Activated CD4-positive, CD25-positive, alpha-beta regulatory T cell treated with anti-CD3 and anti-CD28 coated beads, Interleukin-2, amount 50 U/mL, for 16 hours (primary cell): ENCODE measurements around the gene MT1F.
"Not testable (repeated sequence)": the region's sequence is repeated elsewhere in the genome, so short reads cannot be mapped to it uniquely, and the experiment has no call there.

Experiments used
- DNase-seq: peaks from one replicate; pipeline ENCODE4 v3.0.0-alpha.2; 2020; ENCODE audit warnings: low read depth, low spot score

The MT1F gene

GRCh38 chr16:56672761-56673536, 15.2 kb downstream of the MT1F start:
- no peak for DNase-seq

DNA sequence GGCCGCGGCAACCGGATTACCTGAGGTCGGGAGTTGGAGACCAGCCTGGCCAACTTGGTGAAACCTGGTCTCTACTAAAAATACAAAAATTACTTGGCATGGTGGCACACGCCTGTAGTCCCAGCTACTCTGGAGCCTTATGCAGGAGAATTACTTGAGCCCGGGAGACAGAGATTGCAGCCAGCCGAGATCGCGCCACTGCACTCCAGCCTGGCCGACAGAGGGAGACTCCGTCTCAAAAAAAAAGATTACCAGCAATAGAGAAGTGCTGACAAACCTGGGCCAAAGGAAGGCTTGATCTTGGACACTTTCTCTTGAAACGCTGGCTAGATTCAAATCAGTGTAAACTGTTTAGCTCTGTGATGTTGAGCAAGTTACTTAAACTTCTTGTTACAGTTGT, 16.2 kb downstream of the MT1F start:
- no peak for DNase-seq

DNA sequence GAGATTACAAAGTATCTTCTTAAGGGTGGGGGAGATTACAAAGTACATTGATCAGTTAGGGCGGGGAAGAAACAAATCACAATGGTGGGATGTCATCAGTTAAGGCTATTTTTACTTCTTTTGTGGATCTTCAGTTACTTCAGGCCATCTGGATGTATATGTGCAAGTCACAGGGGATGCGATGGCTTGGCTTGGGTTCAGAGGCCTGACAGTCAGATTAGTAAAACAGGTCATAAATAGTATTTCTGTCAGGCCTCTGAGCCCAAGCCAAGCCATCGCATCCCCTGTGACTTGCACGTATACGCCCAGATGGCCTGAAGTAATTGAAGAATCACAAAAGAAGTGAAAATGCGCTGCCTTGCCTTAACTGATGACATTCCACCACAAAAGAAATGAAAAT, 16.8 kb downstream of the MT1F start:
- not testable (repeated sequence) for DNase-seq

DNA sequence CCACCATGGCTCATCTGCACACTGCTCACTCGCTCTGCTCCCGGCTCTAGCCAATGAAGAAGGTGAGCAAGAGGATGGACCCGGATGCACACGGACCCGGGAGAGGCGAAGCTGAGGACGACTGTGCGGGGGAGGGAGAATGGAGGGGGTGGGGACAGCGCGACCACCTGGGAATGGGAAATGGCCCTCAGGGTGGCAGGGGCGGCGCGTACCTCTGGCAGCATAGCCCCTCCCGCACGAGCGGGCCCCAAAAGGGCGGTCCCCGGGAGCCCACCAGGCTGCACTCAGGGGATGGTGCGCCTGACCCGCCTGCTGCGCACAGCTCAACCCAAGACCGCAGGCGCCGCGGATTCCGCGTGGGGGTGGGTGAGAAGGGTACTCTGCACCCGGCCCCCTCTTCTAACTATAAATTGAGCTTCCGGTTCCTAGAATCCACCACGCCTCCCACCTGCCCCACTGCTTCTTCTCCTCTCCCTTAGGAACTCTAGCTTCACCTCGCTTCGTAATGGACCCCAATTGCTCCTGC, 18.0 kb downstream of the MT1F start:
- DNase-seq: peak; percentile 16

- DNase-seq: no peak
Observed at GRCh38 chr16:56677474-56677873, 19.7 kb downstream of the MT1F start.

DNA sequence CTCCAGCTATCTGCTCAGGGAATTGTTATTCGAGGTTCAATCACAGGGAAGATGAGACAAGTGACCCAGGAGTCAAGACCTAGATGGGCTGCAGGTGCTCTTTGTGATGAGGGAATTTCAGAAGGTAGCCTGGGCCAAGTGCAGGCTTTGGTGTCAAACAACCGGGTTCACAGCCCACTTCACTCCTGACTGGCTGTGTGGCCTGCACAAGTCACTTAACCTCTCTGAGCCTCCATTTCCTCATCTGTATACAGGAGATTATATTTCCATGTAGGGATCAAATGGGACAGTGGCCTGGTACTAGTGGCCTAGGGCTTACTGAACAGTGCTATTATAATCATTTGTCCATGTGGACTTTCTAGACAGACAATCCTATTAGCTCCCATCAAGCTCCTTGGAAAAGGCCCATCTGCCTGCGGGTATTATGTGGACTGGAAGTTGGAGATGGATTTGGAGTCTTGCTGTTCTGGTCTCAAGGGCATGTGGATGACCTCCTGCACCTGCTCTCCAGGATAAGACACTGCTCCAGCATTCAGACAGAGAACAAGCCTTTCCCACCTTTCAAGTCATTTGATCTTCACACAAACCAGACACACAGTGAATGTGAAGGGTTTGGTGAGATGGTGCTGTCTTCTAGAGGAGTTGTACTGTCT, 21.4 kb downstream of the MT1F start:
- no peak for DNase-seq

GRCh38 chr16:56679818-56680217, 22.1 kb downstream of the MT1F start:
- no peak for DNase-seq

DNA sequence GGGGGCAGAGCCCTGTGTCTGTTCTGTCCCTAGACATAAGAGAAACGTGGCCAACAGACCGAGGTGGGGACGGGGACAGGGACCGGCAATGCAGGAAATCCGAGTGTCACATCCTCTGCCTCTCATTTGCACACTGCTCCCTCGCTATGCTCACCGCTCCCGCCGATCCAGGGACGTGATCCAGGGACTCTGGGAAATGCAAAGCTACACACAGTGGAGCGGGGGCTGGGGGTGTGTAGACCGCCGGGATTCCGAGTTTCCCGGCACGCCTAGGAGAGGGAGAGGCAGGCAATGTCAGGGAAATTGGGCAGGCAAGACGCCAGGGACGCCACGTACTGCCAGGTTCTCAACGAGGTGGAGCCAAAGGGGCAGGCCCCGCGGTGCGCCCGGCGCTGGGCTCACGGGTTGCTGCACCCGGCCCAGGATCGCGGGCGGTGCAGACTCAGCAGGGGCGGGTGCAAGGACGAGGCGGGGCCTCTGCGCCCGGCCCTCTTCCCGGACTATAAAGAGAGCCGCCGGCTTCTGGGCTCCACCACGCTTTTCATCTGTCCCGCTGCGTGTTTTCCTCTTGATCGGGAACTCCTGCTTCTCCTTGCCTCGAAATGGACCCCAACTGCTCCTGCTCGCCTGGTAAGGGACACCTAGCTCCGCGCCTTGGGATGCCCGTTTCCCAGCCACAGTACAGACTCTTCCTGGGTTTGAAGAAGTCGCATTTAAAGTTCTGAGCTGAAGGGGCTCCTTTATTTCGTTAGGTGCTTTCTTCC, 24.4 kb downstream of the MT1F start, which contains the start of gene MT1X:
Gene MT1X, plus strand, starts transcription at position 532 of the 764 bp plus-strand sequence. Its CDS starts 71 bp downstream, at position 603.
- DNase-seq: peak; percentile 74

GRCh38 chr16:56682703-56683397, 25.1 kb downstream of the MT1F start:
- DNase-seq: no peak

- DNase-seq: no peak
Observed at GRCh38 chr16:56683424-56684172, 25.8 kb downstream of the MT1F start.

GRCh38 chr16:56684256-56684925, 26.6 kb downstream of the MT1F start:
- DNase-seq: no peak

- DNase-seq: no peak
Observed at GRCh38 chr16:56684926-56685590, 27.3 kb downstream of the MT1F start.

- no peak for DNase-seq
Observed at GRCh38 chr16:56686758-56687157, 29.0 kb downstream of the MT1F start.

- DNase-seq: no peak
Observed at GRCh38 chr16:56688762-56689161, 31.0 kb downstream of the MT1F start.

DNA sequence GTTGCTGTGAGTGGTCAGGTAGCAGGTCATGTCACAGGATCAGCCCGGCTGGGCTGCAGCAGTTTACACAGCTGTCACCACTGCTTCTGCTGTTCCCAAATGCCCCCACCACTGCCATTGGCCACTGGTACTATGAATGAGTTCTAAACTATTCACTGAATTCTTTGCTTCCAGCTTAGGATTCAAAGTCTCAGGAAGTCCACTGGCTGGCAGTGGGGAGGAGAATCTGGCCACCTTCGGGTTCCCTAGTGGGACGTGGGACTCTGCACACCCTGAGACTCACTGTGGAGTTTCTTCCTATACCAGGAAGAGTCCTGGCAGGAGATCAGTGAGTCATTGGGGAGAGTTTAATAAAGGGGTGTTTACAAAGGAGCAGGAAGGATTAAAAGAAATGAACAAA, 31.4 kb downstream of the MT1F start:
- no peak for DNase-seq

DNA sequence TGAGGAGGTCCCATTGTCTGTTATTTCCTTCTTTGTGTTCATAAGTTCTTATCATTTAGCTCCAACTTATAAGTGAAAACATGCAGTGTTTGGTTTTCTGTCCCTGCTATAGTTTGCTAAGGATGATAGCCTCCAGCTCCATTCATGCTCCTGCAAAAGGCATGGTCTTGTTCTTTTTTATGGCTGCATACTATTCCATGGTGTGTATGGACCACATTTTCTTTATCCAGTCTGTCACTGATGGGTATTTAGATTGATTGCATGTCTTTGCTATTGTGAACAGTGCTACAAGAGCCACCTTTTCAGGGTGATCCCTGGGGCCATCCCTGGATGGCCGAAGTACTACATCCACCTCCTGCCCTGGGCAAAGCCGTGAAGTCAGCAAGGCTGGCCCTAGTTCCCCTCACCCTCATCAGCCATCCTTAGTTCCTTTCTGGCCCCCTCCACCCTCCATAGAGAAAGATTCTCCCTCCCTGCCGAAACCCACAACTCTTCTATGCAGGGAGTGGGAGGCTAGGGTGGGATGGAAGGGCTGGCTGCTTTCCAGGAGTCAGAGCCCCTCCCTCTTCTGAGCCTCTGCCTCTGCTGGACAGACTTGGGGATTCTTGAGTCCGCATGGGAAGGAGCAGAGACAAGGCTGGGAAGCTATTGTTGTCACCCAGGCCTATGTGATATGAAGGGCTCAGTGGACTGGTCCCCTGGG, 32.8 kb downstream of the MT1F start:
- no peak for DNase-seq

DNA sequence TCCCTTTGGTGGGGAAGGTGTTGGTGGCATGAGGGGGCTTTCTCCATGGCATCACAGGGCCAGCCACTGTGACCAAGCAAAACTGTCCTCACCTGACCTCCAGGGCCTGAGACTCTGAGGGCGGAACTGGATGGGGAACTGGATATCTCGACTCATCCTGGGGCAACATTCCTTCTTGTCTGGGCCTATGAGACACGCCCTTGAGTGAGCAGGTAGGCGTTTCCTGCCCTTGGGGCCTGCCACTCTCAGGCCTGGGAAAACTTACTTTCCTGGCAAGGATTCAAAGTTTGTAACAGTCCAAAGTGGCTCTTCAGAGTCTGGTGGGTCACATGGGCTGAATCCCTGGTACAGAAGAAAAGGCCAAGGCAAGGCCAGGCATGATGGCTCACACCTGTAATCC, 34.1 kb downstream of the MT1F start:
- no peak for DNase-seq

DNA sequence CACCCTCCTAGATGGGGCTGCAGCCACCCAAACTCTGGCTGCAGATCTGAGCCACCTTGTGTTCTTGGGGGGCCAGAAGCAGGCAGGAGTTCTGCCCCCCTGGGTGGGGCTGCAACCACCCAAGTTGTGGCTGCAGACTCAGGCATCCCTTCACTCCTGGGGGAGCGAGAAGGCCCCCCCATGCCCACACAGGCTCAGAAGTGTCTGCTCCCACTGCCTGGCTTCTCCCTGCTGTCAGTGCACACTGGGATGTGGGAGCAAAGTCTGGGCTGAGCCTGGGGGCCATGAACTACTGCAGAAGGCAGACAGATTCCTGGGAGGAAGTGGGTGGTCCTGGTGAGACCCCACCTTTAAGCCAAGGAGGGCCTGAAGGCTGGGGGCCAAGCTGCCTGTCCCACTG, 37.5 kb downstream of the MT1F start:
- DNase-seq: no peak
